Measurements from ENCODE around the gene PIK3R5.
"Not testable (repeated sequence)": the region's sequence is repeated elsewhere in the genome, so short reads cannot be mapped to it uniquely, and the experiment has no call there.

PIK3R5 gene

DNA sequence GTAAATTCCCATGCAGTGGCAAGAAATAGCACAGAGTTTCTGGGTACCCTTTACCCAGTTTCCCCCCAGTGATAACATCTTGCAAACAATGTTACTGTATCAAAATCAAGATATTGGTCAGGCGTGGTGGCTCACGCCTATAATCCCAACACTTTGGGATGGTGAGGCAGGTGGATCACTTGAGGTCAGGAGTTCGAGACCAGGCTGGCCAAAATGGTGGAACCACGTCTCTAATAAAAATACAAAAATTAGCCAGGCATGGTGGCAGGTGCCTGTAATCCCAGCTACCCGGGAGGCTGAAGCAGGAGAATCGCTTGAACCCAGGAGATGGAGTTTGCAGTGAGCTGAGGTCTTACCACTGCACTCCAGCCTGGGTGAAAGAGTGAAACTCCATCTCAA, 109.3 kb downstream of the PIK3R5 start:
- DNase-seq (ENCODE audit: low read depth), result not testable (repeated sequence)

DNA sequence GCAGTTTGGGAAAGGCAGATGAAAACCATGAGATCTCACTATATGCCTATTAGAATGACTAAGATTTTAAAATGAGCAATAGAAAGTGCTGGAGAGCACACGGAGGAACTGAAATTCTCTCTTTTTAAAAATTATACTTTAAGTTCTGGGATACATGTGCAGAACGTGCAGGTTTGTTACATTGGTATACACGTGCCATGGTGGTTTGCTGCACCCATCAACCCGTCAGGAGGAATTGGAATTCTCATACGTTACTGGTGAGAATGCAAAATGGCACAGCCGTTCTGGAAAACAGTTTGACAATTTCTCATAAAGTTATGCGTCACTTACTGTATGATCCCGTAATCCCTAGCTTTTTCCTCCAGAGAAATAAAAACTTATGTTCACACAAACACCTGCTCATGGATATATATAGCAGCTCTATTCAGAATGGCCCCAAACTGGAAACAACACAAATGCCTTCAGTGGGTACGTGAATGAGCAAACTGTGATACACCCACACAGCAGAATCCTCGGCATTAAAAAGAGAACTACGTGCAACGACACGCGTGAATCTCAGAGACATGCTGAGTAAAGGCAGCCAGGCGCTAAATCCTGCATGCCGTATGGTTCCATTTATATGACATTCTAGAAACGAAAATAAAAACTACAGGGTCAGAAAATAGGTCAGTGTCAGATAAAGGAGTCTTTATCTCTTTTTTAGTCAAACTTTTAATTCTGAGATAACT, 109.9 kb downstream of the PIK3R5 start:
- DNase-seq (ENCODE audit: low read depth), result no peak

DNA sequence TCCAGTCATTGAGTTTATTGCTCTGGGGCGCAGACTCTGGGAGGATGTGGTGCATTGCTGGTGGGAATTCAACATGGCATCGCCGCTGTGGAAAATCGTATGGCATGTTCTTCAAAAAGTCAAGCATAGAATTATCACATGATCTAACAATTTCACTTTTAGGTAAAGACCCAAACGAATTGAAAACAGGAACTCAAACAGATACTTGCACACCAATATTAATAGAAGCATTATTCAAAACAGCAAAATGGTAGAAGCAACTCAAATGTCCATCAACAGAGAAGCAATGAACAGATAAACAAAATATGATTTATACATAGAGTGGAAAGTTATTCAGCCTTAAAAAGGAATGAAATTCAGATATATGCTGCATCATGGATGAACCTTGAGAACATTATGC, 113.9 kb downstream of the PIK3R5 start:
- DNase-seq (ENCODE audit: low read depth), result no peak

DNA sequence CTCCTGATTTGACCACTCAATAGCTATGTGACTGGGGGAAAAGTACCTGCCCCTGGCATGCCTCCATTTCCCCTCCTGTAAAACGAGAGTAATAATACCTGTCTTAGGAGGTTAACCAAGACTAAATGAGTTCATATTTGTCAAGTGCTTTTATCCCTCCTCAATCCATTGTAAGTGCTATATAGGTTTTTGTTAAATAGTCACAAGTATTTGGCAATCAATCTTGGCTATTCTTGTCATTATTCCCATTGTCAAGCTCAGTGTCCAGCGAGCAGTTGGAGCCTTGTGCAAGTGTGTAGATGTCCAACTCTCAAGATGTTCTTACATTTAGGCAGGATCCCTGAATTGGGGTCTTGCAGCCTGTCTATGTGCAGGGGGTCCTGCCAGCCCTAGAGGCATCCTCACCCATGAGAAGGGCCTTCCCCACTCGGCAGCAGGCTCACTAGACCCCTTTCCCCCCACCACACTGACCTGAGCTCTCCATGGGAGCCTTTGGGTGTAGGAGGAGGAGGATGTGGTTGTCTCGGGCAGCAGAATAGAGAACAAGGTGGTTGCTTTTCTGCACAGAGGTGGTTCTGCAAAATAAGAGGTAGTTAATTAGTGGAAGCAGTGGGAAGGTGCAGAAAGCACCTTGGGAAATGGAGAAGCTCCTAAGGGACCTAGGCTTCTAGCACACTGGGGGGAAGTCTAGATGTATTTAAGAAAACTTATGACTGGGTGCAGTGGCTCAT, 116.0 kb downstream of the PIK3R5 start:
- DNase-seq (ENCODE audit: low read depth), result no peak

DNA sequence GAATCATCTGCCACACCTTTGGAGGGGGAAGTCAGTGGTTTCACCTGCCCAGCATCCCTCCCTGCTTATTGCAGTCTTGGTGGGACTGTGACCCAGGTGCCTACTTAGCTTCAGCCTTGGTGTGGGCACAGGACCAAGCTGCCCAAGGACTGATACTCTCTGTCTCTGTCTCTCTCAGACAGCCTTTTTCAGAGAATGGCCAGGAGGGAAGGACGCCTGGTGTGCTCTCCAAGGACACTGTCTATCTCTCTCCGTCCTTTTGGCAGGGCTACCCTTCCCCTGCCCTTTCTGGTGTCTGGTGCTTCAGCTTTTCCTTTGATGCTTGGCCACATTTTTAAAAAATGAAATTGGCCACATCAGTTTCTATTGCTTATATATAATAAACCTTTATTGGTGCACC, 117.6 kb downstream of the PIK3R5 start:
- no peak for DNase-seq (ENCODE audit: low read depth)

DNA sequence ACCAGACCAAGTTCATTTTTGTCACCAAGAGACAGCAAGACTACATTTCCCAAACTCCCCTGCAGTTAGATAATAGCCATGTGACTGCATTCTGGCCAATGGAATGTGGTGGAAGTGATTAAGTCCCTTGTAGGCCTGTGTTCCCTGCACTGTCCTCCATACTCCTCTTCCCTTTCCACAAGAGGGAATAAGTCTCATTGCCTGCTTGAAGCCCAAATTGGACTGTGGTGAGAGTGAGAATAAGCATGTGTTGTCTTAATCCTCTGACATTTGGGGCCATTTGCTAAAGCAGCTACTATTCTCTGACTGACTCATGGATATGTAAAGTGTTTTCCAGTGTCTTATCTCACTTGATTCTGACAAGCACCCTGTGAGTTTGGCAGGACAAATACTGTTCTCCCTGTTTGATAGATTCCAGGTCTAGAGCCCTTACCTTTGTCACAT, 118.7 kb downstream of the PIK3R5 start:
- no peak for DNase-seq (ENCODE audit: low read depth)

DNA sequence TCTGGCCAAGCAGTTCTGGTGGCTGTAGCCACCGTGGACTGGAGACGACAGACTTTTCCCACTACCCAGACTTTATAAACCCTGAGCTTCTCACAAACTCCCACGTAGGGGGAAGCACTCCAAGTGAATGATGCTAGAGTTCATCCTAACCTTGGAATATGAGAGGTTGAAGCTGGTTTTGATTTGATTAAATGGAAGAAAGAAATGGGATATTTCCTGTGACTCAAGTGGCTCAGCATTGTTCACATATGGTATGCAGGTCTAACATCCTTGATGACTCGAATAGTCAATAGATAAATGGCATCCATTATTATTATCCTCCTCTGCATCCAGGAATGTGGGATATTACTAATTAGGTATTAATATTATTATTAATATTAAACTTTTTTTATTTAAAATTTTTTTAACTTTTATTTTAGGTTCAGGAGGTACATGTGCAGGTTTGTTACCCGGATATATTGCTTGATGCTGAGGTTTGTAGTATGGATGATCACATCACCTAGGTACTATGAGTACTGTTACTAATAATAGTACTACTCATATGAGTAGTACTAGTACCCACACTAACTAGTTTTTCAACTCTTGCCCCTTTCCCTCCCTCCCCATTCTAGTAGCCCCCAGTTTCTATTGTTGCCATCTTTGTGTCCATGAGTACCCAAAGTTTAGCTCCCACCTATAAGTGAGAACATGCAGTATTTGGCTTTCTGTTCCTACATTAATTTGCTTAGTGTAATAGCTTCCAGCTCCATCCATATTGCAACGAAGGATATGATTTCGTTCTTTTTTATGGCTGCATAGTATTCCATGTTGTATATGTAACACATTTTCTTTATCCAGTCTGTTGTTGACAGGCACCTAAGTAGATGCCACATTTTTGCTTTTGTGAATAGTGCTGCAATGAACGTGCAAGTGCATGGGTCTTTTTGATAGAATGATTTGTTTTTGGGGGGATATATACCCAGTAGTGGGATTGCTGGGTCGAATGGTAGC, 121.0 kb downstream of the PIK3R5 start:
- DNase-seq (ENCODE audit: low read depth), result no peak

DNA sequence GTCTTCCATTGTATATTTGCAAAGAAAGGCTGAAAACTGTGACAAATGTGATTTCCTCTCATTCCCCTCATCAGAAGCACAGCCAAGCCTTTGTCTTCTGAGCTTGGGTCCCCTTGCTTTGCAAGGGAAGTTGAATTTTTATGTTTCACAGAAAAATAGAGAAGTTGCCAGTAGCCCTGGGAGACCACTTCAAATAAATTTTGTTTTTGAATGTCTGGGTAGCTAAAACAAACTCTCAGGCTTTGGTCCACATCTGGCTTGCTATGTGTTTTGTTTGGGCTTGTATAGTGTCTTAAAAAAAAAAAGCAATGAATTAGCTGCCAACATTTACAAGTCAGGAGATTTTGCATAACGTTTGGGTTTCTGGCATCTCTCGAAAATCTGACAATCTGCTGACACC, 122.2 kb downstream of the PIK3R5 start:
- DNase-seq (ENCODE audit: low read depth), result no peak

DNA sequence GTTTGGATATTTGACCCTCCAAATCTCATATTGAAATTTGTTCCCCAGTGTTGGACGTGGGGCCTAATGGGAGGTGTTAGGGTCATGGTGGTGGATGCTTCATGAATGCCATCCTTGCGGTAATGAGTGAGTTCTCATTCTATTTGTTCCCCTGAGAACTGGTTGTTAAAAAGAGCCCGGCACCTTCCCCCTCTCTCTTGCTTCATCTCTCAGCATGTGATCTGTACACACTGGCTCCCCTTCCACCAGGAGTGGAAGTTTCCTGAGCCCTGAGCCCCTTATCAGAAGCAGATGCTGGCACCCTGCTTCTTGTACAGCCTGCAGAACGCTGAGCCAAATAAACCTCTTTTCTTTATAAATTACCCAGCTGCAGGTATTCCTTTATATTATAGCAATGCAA, 123.7 kb downstream of the PIK3R5 start:
- DNase-seq (ENCODE audit: low read depth), result no peak

DNA sequence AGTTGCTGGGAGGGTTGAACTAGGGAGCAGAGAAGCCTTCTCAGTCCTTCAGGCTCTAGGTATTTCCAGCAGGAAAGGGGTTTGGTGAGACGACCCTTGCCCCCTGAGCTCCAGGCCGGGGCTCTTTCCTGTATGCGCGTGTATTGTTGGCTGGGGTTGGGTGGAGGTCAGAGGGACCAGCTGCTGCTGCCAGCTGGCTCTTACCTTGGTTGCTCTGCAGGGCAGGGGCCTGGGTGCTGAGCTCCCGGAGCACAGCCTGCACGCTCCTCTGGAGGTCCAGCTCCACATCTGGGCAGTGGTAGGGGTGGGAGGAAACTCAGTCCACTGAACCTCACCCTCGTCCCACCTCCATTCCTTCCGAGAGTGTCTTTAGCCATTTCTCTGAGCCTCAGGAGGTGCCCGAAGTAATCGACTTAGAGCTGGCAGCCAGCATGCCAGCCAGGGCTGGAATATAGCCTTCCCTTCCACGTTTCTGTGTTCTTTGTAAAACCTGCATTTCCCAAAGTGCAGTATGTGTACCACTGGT, 126.0 kb downstream of the PIK3R5 start:
- no peak for DNase-seq (ENCODE audit: low read depth)

DNA sequence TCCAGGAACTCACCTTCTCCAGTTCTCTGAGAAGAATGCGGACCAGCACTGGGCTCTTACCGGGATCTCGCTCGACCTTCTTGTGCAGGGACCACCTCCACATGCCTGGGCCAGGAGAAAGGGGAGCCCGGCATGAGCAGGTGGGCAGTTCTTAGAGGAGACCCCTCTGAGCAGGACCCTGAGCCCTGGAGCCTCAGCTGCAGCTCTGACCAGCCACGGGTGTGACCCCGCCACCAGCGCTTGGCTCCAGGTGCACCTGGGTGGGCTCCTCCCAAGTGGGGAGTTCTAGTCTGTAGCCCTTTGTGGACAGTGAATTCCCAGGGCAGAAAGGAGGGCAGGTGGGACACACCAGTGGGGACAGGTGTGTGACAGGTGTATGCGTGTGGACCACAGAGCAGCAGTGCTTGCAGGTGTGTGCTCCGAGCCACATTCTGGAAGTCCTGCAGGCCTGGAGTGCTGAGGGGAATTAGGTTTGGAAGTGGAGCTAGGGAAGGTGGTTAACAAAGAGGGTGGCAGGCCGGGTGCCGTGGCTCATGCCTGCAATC, 126.9 kb downstream of the PIK3R5 start:
- no peak for DNase-seq (ENCODE audit: low read depth)

DNA sequence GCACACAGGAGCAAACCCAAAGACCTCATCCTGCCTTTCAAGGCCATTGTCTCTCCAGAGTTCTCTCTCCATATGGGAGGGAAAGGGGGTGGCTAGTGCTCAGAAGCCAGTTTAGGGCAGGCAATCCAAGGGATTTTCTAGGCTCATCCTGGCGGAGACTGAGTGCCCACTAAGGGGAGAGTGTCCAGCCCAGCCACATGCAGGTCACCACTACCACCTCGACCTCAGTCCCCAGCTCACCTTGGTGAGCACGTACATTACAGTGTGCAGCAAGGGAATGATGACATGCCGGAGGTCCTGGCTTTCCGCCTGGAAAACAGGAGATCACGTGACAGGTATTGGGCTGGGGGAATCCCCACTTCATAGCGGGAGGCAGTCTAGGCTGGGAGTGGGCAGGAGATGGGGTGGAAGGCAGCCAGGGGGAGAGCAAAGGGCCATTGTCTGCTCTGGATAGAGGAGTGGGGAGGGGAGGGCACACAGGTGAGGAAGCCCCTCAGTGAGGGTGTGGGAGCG, 127.9 kb downstream of the PIK3R5 start:
- DNase-seq (ENCODE audit: low read depth), result no peak

DNA sequence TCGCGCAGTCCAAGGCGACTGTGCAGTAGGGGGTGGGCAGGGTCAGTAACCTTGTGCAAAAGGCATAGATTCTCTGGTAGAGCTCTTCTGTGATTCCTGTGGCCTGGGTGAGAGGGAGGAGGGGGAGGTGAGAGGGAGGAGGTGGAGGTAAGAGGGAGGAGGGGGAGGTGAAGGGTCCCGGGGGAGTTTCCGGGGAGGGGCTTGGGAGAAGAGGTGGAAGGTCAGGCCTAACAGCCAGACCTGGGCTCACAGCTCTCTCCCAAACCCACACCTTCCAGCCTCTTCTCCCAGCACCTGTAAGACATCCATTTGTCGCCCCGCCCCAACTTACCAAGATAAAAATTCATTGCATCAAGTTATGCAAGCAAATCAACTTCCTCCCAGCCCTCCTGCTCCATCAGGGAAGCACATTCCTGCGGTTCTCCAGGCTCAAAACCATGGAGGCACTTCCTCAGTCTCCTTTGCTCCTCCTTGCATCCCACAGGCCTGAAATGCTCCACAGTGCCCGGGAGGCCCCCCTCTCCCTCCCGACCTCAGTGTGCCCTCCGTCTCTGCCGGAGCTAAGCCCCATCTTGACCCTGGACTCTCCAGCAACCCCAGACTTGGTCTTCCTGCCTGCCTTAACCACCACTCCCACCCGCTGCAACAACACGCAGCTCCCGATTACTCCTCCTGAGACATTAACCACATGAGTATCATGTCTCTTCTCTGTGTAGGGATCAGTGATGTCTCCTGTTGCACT, 128.5 kb downstream of the PIK3R5 start:
- no peak for DNase-seq (ENCODE audit: low read depth)

DNA sequence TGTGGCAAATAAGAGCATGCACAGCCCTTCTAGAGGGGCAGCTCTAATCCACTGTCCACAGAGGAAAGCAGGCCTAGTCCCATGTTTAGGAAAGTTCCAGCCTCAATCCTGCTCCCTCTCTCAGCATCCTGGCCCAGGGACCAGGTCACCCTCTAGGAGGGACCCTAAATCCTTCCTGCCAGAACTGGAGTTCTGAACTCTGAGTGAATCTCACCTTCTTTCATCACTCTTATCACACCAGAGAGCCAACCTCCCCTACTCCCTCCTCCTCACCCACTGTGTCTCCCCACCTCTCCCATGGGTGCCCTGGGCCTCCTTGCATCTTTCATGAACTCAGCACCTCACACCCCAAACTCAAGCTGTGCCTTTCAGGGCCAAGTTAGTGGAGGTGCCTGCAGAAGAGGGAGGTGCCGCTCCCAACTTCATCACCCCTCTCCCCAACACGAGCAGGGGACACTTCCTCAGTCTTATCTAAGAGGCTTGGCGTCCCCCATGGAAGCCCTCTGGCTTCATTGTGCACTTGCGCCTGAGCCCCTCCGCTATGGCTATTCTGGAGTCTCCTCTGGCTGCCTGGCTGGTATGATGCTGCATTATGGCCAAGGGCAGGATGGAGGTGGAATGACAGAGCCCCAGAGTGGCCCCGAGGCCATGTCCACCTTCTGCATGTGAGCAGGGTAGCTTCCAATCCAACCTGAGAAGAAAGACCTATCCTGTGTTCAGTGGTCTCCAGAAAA, 129.7 kb downstream of the PIK3R5 start:
- no peak for DNase-seq (ENCODE audit: low read depth)

DNA sequence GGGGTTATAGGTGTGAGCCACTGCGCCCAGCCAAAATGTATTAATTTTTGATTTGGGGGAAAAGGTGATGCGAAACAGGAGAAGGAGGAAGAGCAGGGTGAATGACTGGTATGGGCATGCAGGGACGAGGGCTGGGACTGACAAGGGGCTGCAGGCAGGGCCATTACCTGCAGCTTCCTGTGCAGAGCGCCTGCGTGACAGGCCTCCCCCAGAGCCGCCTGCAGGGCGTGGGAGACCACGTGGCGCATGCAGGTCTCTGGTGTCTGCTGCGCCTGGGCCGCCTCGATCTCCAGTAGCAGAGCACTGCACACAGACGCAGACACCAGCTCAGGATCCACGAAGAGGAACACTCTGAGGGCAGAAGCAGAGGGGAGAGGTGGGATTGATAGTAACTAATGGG, 130.4 kb downstream of the PIK3R5 start:
- no peak for DNase-seq (ENCODE audit: low read depth)

DNA sequence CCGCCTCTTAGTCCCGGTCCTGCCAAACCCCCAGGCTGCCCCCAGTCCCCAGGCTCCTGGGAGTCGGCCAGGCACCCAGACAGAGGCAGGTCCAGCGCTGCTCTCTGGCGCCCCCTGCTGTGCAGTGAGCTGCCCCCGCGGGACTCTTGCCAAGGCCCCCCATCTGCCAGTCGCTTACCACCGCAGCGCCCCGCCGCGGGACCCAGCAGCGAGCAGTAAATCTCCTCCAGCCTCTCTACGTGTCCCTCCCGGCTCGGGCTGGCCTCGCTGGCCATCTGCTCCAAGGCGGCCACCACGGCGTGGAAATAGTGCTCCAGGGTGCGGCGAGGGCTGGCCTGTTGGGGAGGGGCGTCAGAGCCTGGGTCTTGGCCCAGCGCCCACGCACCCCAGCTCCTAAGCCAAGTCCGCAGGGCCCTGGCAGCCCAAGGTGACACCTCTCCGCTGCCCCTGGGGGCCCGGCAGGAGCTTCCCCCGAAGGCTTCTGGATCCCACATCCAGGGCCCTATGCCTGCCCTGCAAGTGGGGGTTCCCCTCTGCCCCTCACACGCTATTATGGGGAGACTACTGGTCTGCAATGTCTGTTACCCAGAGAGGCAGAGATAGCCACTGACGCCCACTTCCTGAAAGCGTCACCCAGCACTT, 132.7 kb downstream of the PIK3R5 start:
- no peak for DNase-seq (ENCODE audit: low read depth)

DNA sequence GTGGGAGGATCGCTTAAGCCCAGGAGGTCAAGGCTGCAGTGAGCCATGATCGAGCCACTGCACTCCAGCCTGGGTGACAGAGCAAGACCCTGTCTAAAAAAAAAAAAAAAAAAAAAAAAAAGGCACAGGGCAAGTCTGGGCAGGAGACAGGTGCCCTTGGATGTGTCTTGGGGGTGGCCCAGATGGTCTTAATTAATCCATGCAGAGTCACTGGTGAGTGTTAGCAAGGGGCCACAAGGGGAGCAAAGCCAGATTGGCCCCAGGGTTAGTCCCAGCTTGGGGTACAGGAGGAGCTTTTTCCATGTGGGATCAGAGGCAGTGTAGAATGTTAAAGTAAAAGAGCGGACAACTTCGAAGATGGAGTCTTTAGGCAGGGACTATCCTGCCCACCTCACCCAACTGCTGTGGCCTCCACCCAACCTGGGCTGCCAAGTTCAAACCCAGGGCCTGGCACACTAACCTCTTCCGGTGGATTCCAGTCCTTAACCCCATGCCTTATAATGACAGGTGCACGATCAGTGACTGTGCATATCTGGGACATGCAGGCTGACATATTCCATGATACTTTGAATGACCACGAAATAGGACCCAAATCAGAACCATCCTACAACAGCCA, 134.2 kb downstream of the PIK3R5 start:
- DNase-seq (ENCODE audit: low read depth), result no peak

DNA sequence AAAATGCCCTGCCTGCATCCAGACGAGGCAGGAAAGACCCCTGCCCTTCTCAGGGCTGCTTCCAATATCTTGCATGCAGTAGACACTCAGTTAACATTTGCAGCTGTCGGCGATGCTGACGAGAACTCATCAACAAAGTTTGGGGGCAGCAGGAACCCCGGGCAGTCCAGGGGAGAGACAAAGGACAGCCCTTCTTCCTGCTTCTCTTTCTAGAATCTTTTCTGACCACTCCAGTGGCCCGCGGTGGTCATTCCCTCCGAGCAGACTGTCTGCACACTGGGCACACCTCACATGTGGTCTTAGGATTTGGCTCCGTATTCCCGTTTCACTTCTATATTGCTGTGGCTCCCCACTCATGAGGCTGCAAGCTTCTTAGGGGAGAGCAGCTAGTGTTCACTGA, 135.4 kb downstream of the PIK3R5 start:
- no peak for DNase-seq (ENCODE audit: low read depth)
